ENCODE data around the gene GRB2. TPM values are rescaled to one million over a fixed set of nuclear protein-coding genes. Genes with fewer than 3 reads are reported as not detected.
A peak's percentile ranks its signal among the peaks of the same experiment; 100 is the strongest.
"Not testable (repeated sequence)": the region's sequence is repeated elsewhere in the genome, so short reads cannot be mapped to it uniquely, and the experiment has no call there.

Gene GRB2
- total and polyA plus RNA-seq, 2 experiments from 2014 or later, result 65.0 to 96.6 TPM

- Histone ChIP-seq H3K36me3 (ENCODE audit: low read depth) (no peaks in the 10 kb centered on the region), H4K20me1 (ENCODE audit: insufficient read depth) (no peaks in the 10 kb centered on the region), H3K9me3 (ENCODE audit: low read depth) (no peaks in the 10 kb centered on the region), H3K4me3 (no peak overlapping the region), H3K4me1 (ENCODE audit: insufficient read depth) (peaks cover 4% of the 10 kb centered on the region; the same call in 1 of the 2 replicates), H2AFZ (0 out of 2 replicates have a peak overlapping the region, but pooled peaks have one; percentile 18), H3K27me3 (replicated peaks; ENCODE audit: insufficient read depth) (no peaks in the 10 kb centered on the region), H3K27ac (no peak overlapping the region), H3K79me2 (ENCODE audit: insufficient read depth) (no peaks in the 10 kb centered on the region), H3K9ac (no peak overlapping the region), H3K9me2 (ENCODE audit: insufficient read depth) (no peaks in the 10 kb centered on the region), H3F3A (ENCODE audit: insufficient read depth) (no peaks in the 10 kb centered on the region), H3K4me2 (ENCODE audit: unreplicated experiment) (no peak overlapping the region)
- no peak for TF ChIP-seq EZH2phosphoT487 (IDR thresholded peaks at IDR 0.05; ENCODE audit: insufficient read depth, low read depth)
- TF ChIP-seq EZH2 (IDR thresholded peaks at IDR 0.05; ENCODE audit: insufficient read depth, poor library complexity, severe bottlenecking), result no peak
- WGBS, 2 experiments (ENCODE audit: low coverage in 1 of 2, low lambda C conversion rate in 2 of 2, missing lambda C conversion rate in 2 of 2), result 56 to 58% methylated on average over 10 of the region's 10 CpGs
- in situ Hi-C loops (cut with MboI), result loop anchor here (25.0 kb wide), 1 partner anchor 296 kb away; no protein-coding TSS in a partner anchor
- no peak for DNase-seq
Observed at GRCh38 chr17:75440738-75441448, 35.4 kb upstream of the GRB2 start.

GRCh38 chr17:75439287-75439686 lies 33.8 kb upstream of the GRB2 start:
- Histone ChIP-seq H3F3A (ENCODE audit: insufficient read depth) (no peaks in the 10 kb centered on the region), H3K9me2 (ENCODE audit: insufficient read depth) (no peaks in the 10 kb centered on the region), H3K36me3 (ENCODE audit: low read depth) (no peaks in the 10 kb centered on the region), H3K27ac (no peak overlapping the region), H4K20me1 (ENCODE audit: insufficient read depth) (no peaks in the 10 kb centered on the region), H3K9ac (no peak overlapping the region), H3K27me3 (replicated peaks; ENCODE audit: insufficient read depth) (no peaks in the 10 kb centered on the region), H3K4me2 (ENCODE audit: unreplicated experiment) (no peak overlapping the region), H3K4me3 (no peak overlapping the region), H3K4me1 (ENCODE audit: insufficient read depth) (peaks cover 3% of the 10 kb centered on the region; the same call in 1 of the 2 replicates), H3K9me3 (ENCODE audit: low read depth) (no peaks in the 10 kb centered on the region), H3K79me2 (ENCODE audit: insufficient read depth) (no peaks in the 10 kb centered on the region), H2AFZ (no peak overlapping the region)
- in situ Hi-C loops (cut with MboI), result loop anchor here (25.0 kb wide), 1 partner anchor 298 kb away; no protein-coding TSS in a partner anchor
- no peak for DNase-seq
- 95 to 100% methylated on average over 2 of the region's 2 CpGs for WGBS, 2 experiments (ENCODE audit: low coverage in 1 of 2, low lambda C conversion rate in 2 of 2, missing lambda C conversion rate in 2 of 2)
- TF ChIP-seq EZH2phosphoT487 (IDR thresholded peaks at IDR 0.05; ENCODE audit: insufficient read depth, low read depth) (no peak), EZH2 (IDR thresholded peaks at IDR 0.05; ENCODE audit: insufficient read depth, poor library complexity, severe bottlenecking) (no peak)

DNA sequence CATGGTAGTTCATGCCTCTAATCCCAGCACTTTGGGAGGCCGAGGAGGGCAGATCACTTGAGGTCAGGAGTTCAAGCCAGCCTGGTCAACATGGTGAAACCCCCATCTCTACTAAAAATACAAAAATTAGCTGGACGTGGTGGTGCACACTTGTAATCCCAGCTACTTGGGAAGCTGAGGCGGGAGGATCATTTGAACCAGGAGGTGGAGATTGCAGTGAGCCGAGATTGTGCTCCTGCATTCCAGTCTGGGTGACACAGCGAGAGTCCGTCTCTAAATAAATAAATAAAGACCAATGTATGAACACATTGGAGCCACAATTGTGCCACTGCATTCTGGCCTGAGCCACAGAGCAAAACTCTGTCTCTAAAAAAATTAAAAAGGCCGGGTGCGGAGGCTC lies 31.9 kb upstream of the GRB2 start:
- not testable (repeated sequence) for H3K9me3 ChIP-seq (ENCODE audit: low read depth); H4K20me1 ChIP-seq (ENCODE audit: insufficient read depth); H3F3A ChIP-seq (ENCODE audit: insufficient read depth); H2AFZ ChIP-seq; H3K9ac ChIP-seq; H3K4me3 ChIP-seq; H3K27me3 ChIP-seq (replicated peaks; ENCODE audit: insufficient read depth); H3K4me1 ChIP-seq (ENCODE audit: insufficient read depth); H3K79me2 ChIP-seq (ENCODE audit: insufficient read depth); H3K27ac ChIP-seq; H3K9me2 ChIP-seq (ENCODE audit: insufficient read depth); H3K4me2 ChIP-seq (ENCODE audit: unreplicated experiment); DNase-seq; H3K36me3 ChIP-seq (ENCODE audit: low read depth)
- 76 to 82% methylated on average over 8 of the region's 8 CpGs for WGBS, 2 experiments (ENCODE audit: low coverage in 1 of 2, low lambda C conversion rate in 2 of 2, missing lambda C conversion rate in 2 of 2)
- in situ Hi-C loops (cut with MboI), result loop anchor here (25.0 kb wide), 1 partner anchor 300 kb away; no protein-coding TSS in a partner anchor

- H3K4me3 ChIP-seq; H4K20me1 ChIP-seq (ENCODE audit: insufficient read depth); H3K9me2 ChIP-seq (ENCODE audit: insufficient read depth); DNase-seq; H3K36me3 ChIP-seq (ENCODE audit: low read depth); H3K27ac ChIP-seq; H3K4me1 ChIP-seq (ENCODE audit: insufficient read depth); H3F3A ChIP-seq (ENCODE audit: insufficient read depth); H3K4me2 ChIP-seq (ENCODE audit: unreplicated experiment); H3K27me3 ChIP-seq (replicated peaks; ENCODE audit: insufficient read depth); H3K9me3 ChIP-seq (ENCODE audit: low read depth); H3K9ac ChIP-seq; H3K79me2 ChIP-seq (ENCODE audit: insufficient read depth); H2AFZ ChIP-seq: not testable (repeated sequence)
- 73 to 75% methylated on average over 6 of the region's 6 CpGs for WGBS, 2 experiments (ENCODE audit: low coverage in 1 of 2, low lambda C conversion rate in 2 of 2, missing lambda C conversion rate in 2 of 2)
- in situ Hi-C loops (cut with MboI), result loop anchor here (25.0 kb wide), 1 partner anchor 303 kb away; no protein-coding TSS in a partner anchor
Observed at GRCh38 chr17:75434433-75434832, 29.0 kb upstream of the GRB2 start.

Measured in GM23248 (cell line).